Stimulated activated CD8-positive, alpha-beta memory T cell treated with anti-CD3 and anti-CD28 coated beads, Interleukin-15, amount 100 ng/mL, for 24 hours (primary cell): ENCODE data around the gene HIGD1B.
"Not testable (repeated sequence)": the region's sequence is repeated elsewhere in the genome, so short reads cannot be mapped to it uniquely, and the experiment has no call there.

Experiments
- DNase-seq: peaks from one replicate; pipeline ENCODE4 v3.0.0-alpha.2; 2020; ENCODE audit warnings: low read depth

The HIGD1B gene

DNA sequence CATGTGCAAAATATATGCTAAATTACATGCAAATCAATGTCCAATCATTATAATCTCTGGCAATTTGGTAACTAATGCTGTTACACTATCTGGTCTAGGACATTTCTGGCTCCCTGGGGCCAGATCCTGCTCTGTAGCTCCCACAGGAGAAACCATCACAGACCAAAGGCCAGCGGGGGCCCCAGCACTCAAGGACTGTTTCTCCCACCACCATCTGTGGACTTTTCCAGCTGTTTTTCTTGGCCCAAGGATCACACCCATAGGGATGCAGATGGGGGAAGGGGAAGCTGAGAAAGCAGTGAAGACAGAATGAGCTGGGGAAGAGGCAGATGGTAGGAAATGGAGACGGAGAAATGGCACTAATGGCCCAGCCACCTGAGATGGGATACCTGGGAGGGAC lies at the start of gene HIGD1B:
TSS of gene HIGD1B (plus strand) at position 298 of the 400 bp plus-strand sequence. CDS start 270 bp downstream, outside the sequence.
- DNase-seq, result no peak

GRCh38 chr17:44798356-44798755 lies 49.3 kb upstream of the HIGD1B start:
- DNase-seq, result no peak

DNA sequence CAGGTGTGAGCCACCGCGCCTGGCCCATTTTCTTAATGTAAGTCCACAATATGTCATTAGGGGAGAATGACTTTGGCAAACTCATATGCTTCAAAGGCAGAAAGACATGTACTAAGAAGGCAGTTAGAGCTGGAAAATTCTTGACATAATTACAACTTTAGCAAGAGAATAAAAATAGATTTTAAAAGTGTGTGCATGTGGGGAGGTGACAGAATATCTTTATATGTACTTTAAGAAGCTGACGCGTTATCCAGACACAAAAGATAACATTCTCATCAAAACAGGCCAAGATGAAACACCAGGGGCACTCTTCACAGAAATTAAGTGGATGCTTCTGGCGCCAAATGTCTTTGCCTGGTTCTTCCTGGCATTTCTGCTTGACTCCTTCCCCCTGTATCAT lies 45.8 kb upstream of the HIGD1B start:
- DNase-seq, result no peak

GRCh38 chr17:44804302-44805089 lies 43.2 kb upstream of the HIGD1B start:
- DNase-seq, result no peak

DNA sequence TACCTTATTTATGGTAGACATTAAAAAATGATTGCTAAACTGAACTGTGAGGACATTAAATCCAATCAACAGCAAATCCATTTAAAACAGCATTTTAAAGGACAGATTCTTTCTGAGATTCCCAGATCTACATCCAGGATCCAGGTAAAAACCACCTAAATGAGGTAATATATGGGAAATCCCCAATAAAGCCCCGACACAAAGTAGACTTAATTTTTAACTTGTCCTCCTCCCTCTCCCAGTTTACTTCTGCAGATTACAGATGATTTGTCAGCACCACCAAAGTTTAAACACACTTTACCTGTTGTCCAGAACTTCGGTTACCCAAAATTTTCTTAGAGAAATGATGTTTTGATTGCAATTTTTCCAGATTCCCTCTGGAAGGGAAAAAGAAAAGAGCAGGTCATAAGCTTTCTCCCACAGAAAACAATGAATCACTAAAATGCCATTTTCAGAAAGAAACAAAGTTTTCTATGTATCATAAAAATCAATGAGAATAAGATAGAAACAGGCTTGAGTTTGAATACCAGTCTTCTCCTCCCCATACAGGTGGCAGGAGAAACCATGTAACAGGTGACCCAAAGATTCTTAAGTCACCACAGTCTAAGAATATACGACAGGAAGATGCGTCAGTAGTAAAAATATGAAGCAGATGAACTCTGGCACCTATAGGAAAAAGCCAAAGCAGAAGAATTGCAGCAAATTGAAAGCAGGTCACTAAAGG lies 40.4 kb upstream of the HIGD1B start:
- no peak for DNase-seq

GRCh38 chr17:44807817-44808155 lies 39.9 kb upstream of the HIGD1B start:
- no peak for DNase-seq

GRCh38 chr17:44808156-44808555 lies 39.5 kb upstream of the HIGD1B start:
- DNase-seq, result no peak

DNA sequence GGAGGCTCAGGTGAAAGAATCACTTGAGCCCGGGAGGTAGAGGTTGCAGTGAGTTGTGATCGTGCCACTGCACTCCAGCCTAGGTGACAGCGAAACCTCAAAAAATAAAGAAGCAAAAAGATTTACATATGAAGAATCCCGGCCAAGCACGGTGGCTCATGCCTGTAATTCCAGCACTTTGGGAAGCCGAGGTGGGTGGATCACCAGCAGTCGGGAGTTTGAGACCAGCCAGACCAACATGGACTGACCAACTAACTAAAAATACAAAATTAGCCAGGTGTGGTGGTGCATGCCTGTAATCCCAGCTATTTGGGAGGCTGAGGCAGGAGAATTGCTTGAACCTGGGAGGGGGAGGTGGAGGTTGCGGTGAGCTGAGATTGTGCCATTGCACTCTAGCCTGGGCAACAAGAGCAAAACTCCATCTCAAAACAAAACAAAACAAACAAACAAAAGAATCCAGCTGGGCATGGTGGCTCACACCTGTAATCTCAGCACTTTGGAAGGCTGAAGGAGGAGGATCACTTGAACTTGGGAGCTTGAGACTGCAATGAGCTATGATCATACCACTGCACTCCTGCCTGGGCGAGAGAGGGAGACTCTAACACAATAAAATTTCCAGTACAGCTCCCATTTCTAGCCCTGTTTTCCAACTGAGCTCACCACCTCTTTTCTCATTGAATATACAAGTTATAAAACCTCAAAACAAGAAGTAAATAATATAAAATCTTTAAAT lies 38.9 kb upstream of the HIGD1B start:
- DNase-seq, result not testable (repeated sequence)

DNA sequence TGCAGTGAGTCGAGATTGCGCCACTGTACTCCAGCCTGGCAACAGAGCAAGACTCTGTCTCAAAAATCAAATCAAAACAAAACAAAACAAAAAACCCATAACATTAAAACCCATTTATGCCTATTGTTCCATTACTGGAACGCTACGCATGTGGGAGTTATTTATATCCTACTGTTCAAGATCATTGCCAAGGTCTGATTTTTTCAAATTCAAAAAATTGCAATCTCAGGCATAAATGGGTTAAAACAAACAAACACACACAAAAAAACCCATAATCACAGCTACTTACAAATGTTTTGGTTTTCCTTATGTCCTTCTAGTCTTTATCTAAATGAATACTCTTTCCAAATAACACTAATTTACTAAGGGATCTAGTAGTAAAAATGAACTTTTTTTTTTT lies 35.4 kb upstream of the HIGD1B start:
- no peak for DNase-seq

- DNase-seq, result not testable (repeated sequence)
These were observed 29.2 kb upstream of the HIGD1B start for GRCh38 chr17:44818508-44818907.

DNA sequence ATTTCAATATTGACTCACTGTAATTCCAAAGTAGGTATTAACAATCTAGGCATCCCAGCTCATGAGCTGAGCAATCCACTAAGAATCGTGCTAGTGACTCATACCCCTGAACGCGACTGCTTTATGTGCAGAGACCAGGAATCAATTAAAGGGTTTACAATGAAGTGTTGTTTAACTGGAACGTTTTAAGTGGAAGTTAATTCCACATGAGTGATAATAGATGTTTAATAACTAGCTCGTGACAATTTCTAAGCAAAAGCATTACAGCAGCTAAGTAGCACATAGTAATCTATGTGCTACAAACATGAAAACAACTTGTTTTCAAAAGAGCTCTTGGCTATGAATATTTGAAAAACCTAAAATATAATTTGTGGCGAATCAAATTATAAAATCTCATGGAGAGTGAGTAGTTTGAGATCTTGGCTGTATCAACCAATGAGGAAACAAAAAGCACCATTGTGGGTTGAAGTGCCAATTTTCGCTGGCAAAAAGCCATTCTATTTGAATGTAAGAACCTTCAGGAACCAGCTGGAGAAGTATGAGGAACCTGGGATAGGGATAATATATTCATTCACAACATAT lies 27.0 kb upstream of the HIGD1B start:
- no peak for DNase-seq

GRCh38 chr17:44825236-44825635 lies 22.4 kb upstream of the HIGD1B start:
- DNase-seq, result not testable (repeated sequence)

DNA sequence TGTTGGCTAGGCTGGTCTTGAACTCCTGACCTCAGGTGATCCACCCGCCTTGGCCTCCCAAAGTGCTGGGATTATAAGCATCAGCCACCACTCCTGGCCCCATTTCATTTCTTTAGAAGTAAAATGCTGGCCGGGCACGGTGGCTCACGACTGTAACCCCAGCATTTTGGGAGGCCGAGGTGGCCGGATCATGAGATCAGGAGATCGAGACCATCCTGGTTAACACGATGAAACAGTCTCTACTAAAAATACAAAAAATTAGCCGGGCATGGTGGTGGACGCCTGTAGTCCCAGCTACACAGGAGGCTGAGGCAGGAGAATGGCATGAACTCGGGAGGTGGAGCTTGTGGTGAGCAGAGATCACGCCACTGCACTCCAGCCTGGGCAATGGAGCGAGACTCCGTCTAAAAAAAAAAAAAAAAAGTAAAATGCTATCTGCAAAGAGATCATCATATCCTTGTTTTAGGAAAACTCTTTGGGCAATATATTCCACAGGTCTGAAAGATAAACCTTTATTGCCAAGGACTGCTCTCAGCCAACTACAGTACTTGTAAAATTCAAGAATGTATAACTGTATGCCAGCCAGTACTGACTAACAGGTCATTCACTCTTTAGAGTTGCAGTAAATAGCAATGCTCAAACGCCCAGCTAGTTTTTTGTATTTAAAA lies 21.4 kb upstream of the HIGD1B start:
- DNase-seq, result no peak

DNA sequence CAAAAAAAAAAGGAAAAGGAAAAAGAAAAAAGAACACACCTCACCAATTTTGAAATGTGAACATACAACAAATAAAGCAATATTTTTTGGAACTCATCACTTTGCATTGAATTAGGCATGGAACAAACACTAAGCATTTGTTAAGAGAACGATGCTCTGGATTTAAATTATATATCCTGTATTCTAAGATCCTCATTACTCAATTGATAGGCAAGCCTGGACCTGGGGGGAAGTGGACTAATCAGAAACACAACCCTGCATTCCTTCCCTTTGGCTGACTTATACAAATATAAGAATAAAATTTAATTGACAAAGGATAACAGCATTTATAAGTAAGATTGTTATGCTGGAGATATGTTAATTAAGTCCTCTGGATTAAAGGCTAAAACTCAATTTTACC lies 19.8 kb upstream of the HIGD1B start:
- DNase-seq, result no peak

DNA sequence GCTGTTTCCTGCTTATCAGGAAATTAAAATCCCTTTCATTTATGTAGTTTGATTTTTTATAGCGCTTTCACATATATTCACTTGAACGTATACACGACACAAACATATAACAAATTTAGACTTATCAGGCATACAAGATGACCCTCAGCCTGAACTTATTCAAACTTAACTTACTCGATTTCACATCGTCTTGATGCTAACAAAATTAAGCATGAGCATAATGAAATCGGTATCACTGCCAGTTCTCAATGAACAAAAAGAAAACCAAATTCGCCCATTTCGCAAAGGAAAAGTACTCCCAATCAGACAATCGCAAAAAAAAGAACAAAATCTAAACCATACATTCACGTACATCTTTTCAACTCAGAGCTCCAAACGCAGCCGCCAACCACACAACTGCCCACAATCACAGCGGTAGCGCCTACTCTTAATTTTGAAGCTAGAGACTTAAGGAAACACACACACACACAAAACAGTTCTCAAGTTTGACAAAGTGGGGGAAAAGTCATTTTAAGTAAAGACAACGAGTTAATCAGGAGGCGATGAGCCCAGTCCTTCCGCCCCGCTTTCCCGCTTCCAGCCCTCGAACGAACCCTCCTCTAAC lies 18.7 kb upstream of the HIGD1B start:
- DNase-seq, result no peak

DNA sequence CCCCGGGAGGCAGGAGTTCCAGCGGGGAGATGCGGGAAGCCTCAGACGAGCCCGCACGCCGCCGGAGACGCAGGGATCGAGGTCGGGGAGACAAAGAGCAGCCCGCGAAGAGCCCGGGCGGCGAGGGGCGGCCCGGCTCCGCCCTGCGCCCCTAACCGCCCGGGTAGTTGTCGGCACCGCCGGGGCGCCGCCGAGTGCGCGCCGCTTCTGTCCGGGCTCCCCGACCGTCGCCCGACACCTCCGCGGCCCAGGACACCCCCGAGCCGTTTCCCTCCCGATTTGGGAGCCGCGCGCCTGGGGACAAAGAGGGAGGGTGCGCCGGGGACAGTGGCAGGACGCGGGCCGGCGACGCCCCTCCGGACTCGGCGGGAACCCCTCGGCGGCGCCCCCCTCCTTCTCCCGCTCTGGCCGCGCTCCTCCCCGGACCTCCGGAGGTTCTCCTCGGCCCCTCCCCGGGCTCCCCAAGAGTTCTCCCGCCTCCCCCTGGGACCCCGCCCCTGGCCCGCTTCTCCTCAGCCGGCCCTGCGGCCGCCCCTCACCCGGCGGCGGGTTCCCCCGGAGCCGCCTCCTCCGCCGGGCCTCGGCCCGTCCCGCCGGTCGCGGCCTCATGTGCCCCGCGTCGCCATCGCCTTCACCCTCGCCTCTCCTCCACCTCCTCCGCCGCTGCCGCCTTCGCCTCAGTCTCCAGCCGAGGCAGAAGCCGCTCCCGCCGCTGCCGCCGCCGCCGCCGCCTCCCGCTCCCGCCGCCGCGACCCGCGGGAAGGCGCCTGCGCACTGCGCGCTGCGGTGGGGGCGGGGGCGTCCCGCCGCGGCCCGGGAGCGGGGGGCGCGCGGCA lies 17.9 kb upstream of the HIGD1B start, which contains the start of gene GJC1:
TSS of gene GJC1 (minus strand) at position 765 of the 836 bp plus-strand sequence. CDS start 24,470 bp downstream, outside the sequence.
- DNase-seq, result no peak

- DNase-seq, result no peak
These were observed 17.1 kb upstream of the HIGD1B start for GRCh38 chr17:44830359-44831288.

GRCh38 chr17:44831371-44831770 lies 16.3 kb upstream of the HIGD1B start:
- DNase-seq, result no peak

DNA sequence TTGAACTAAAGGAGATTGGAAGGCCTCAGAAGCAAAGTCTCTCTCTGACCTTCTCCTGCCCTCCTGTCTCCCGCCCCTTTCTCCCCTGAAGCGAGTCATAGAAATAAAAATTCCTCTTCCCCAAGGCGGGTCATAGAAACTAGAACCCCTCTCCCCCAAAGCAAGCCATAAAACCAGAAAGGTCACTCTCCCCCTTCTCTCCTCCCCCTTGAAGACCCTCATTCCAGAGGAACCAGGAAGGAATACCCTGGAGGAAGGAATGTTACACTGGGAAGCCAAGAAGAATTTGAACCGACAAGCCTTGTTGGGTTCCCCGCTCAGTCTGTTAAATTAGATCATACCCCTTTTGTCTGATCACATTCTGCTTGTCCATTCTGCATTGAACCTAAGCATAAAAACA lies 14.9 kb upstream of the HIGD1B start:
- DNase-seq, result no peak
